Neutrophil (primary cell): ENCODE results near the gene WIPF2.
A peak's percentile ranks its signal among the peaks of the same experiment; 100 is the strongest.

Experiments
- H3K27ac ChIP-seq: fragments of 200-600 bp; sonication (generic); 2 replicates; pipeline ENCODE4 v1.5.1; 2016; ENCODE audit warnings: mild to moderate bottlenecking, moderate library complexity
- H3K27me3 ChIP-seq: fragments of 200-600 bp; sonication (generic); 2 replicates; pipeline ENCODE4 v1.6.0; 2016; ENCODE audit warnings: mild to moderate bottlenecking
- H3K36me3 ChIP-seq: fragments of 200-600 bp; sonication (generic); 2 replicates; pipeline ENCODE4 v1.5.1; 2017
- H3K4me1 ChIP-seq, 2 experiments: fragments of 200-600 bp in 1 of 2; sonication (generic) in 1 of 2; 1 replicate in 1 of 2; 2 replicates in 1 of 2; pipeline versions ENCODE4 v1.5.1 to v1.6.1; 2013 to 2016; ENCODE audit warnings: low read depth in 1 of 2, low read length in 1 of 2, mild to moderate bottlenecking in 1 of 2, moderate library complexity in 1 of 2; ENCODE audit not compliant: control insufficient read depth in 1 of 2, insufficient read depth in 1 of 2
- H3K4me3 ChIP-seq, 2 experiments: fragments of 200-600 bp in 1 of 2; sonication (generic) in 1 of 2; 1 replicate in 1 of 2; 2 replicates in 1 of 2; pipeline ENCODE4 v1.5.1; 2013 to 2016; ENCODE audit warnings: low read depth in 1 of 2, low read length in 1 of 2, mild to moderate bottlenecking in 1 of 2, moderate library complexity in 1 of 2
- H3K9me3 ChIP-seq: fragments of 200-600 bp; sonication (generic); 2 replicates; pipeline ENCODE4 v1.5.1; 2016
- TF ChIP-seq, protein P1 (sequence below): fragments of 200-600 bp; sonication (generic); IDR thresholded peaks from 2 replicates; pipeline ENCODE4 v1.5.1; 2016; ENCODE audit warnings: antibody characterized with exemption

WIPF2 gene

DNA sequence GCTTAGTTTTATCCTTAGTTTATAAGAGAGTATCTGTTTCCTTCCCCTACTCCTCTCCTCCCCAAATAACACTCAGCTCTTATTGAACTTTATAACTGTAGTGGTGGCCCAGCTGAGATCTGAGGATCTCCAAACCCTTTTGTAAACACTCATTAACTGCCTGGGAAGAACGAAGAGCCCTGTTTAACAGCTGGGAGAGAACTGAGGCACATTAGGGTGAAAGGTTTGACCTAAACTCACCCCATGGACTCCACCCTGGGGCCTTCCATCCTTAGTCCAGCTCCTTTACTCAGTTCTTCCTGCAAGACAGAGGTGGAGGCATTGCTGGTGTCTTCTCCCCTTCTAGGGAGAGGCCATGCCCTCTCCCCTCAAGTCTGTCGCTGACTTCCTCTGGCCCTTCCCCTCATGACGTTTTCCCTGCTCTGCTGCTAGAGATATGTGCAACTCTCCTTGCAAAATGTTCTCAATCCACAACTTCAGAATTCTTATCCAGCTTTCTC is 88.7 kb downstream of the WIPF2 start:
- TF ChIP-seq, protein P1, sequence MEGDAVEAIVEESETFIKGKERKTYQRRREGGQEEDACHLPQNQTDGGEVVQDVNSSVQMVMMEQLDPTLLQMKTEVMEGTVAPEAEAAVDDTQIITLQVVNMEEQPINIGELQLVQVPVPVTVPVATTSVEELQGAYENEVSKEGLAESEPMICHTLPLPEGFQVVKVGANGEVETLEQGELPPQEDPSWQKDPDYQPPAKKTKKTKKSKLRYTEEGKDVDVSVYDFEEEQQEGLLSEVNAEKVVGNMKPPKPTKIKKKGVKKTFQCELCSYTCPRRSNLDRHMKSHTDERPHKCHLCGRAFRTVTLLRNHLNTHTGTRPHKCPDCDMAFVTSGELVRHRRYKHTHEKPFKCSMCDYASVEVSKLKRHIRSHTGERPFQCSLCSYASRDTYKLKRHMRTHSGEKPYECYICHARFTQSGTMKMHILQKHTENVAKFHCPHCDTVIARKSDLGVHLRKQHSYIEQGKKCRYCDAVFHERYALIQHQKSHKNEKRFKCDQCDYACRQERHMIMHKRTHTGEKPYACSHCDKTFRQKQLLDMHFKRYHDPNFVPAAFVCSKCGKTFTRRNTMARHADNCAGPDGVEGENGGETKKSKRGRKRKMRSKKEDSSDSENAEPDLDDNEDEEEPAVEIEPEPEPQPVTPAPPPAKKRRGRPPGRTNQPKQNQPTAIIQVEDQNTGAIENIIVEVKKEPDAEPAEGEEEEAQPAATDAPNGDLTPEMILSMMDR, result no peak
- Histone ChIP-seq H3K9me3 (no peaks in the 10 kb centered on the region), H3K27me3 (no peaks in the 10 kb centered on the region), H3K4me1 (peaks cover 69 to 71% of the 10 kb centered on the region in 2 experiments), H3K4me3 (peak overlapping the region in 1 of 2 experiments; percentile 59), H3K27ac (peak overlapping the region; percentile 64), H3K36me3 (no peaks in the 10 kb centered on the region)

GRCh38 chr17:40309031-40309948 is 90.2 kb downstream of the WIPF2 start, which contains the start of gene RARA:
RARA (plus strand) TSS chr17:40309180; CDS start chr17:40331219, 22,039 bp downstream.
- H3K36me3 ChIP-seq, result no peaks in the 10 kb centered on the region
- peak within 1 kb of the TSS; percentile 64 for H3K27ac ChIP-seq
- H3K4me1 ChIP-seq, result peaks cover 73 to 74% of the 10 kb centered on the region in 2 experiments

GRCh38 chr17:40309949-40310510 is 90.9 kb downstream of the WIPF2 start:
- H3K9me3 ChIP-seq, result no peaks in the 10 kb centered on the region
- TF ChIP-seq, protein P1, result no peak
- H3K27me3 ChIP-seq, result no peaks in the 10 kb centered on the region
- H3K4me1 ChIP-seq, result peaks cover 79 to 81% of the 10 kb centered on the region in 2 experiments
- H3K4me3 ChIP-seq, result peak overlapping the region; percentile 52 to 59
- H3K27ac ChIP-seq, result peak overlapping the region; percentile 64
- H3K36me3 ChIP-seq, result no peaks in the 10 kb centered on the region

More at GRCh38 chr17:40309031-40309948, 90.2 kb downstream of the WIPF2 start, which contains the start of gene RARA:
- Histone ChIP-seq H3K27me3 (no peaks in the 10 kb centered on the region), H3K4me3 (peak within 1 kb of the TSS; percentile 52 to 59), H3K9me3 (no peaks in the 10 kb centered on the region)
- TF ChIP-seq, protein P1, result no peak

DNA sequence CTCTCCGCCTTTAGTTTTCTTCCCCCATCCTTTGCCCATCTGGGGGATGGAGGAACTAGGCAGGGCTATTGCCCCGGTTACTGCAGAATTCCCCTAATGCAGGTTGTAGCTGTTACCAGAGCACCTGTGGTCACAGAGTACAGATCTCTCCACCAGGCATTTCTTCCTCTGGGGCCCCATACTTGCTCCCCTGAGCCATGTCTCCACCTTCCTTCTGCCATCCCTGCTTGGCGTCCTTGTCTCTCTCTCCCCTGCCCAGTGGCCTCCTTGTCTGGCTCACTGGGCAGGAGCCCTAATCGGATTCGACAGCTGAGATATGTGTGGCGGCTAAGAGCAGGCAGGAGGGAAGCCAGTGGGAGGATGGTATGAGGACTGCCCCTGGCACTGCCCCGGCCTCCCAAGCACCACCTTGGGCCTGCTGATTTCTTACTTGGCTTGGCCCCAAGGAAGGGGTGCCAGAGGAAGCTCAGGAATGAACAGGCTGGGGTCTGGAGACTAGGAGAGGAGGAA is 91.8 kb downstream of the WIPF2 start:
- peak overlapping the region; percentile 64 for H3K27ac ChIP-seq
- no peaks in the 10 kb centered on the region for H3K9me3 ChIP-seq
- H3K27me3 ChIP-seq, result no peaks in the 10 kb centered on the region
- H3K36me3 ChIP-seq, result no peaks in the 10 kb centered on the region
- H3K4me3 ChIP-seq, result peak overlapping the region in 1 of 2 experiments; percentile 5
- peaks cover 88 to 90% of the 10 kb centered on the region in 2 experiments for H3K4me1 ChIP-seq
- TF ChIP-seq, protein P1, result no peak

GRCh38 chr17:40311575-40311974 is 92.5 kb downstream of the WIPF2 start:
- Histone ChIP-seq H3K27ac (peak overlapping the region; percentile 64), H3K4me3 (peak overlapping the region; percentile 5 to 7), H3K9me3 (no peaks in the 10 kb centered on the region), H3K36me3 (no peaks in the 10 kb centered on the region), H3K27me3 (no peaks in the 10 kb centered on the region), H3K4me1 (peaks cover 95 to 96% of the 10 kb centered on the region in 2 experiments)
- TF ChIP-seq, protein P1, result no peak
